ENCODE measurements around the gene KRT6C.

DNA sequence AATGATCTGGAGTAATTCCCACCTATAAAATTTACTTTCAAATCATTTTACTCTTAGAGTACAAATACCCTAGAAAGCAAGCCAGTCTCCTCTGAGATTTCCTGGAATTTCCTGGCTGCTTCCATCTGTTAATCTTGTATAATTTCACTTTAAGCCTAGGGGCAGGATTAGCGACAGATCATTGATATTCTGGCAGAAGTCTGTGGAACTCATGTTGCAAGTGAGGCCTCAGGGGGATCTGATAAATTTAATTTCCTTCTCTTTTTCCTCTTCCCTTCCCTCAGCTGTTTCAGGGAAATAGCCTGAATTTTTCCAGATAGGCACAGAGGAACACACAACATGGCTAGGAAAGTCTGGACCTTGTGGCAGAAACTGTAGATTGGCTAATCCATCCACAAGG, 25.3 kb upstream of the KRT6C start:
- TF ChIP-seq ZNF70 (CRISPR knock-in tag; IDR thresholded peaks at IDR 0.05) = no peak
- TF ChIP-seq ZFP30 (CRISPR knock-in tag; IDR thresholded peaks at IDR 0.05) = no peak
- no peak for TF ChIP-seq ZNF565 (CRISPR knock-in tag; conservative IDR thresholded peaks at IDR 0.05; ENCODE audit: low read depth)
- TF ChIP-seq OSR1 (CRISPR knock-in tag; IDR thresholded peaks at IDR 0.05) = no peak
- no peak for TF ChIP-seq ARNTL (CRISPR knock-in tag; IDR thresholded peaks at IDR 0.05; ENCODE audit: borderline replicate concordance, low read depth)
